A673 (cell line): ENCODE measurements around the gene NUDT16. TPM values are rescaled to one million over a fixed set of nuclear protein-coding genes. Genes with fewer than 3 reads are reported as not detected.

Source experiments
- BruUV-seq: library from RNA; stranded (reverse); fragments of 400-500 nt; replicated peaks from 2 replicates; lab custom pipeline; 2021; lab: Mats Ljungman, UMichigan
- CTCF ChIA-PET: fragments of 300-600 bp; sonication (Branson Sonifier 250); formaldehyde crosslinking; loops from one replicate; lab custom pipeline; 2022; ENCODE audit warnings: antibody characterized with exemption; lab: Charles Lee
- POLR2A ChIA-PET: fragments of 300-600 bp; sonication (Branson Sonifier 250); formaldehyde crosslinking; loops from one replicate; lab custom pipeline; 2022; ENCODE audit warnings: antibody characterized with exemption; ENCODE audit not compliant: low non-redundant PET; lab: Charles Lee
- DNase-seq: peaks from one replicate; pipeline ENCODE4 v3.0.0-alpha.2; 2015; ENCODE audit warnings: low spot score
- H3K27ac ChIP-seq: fragments of 200-600 bp; sonication (generic); 2 replicates; pipeline ENCODE4 v1.5.1; 2016; ENCODE audit warnings: mixed run types, low read depth, mild to moderate bottlenecking, mixed read lengths, antibody characterized with exemption, low read length; ENCODE audit not compliant: poor library complexity, severe bottlenecking
- H3K27me3 ChIP-seq: fragments of 200-600 bp; sonication (generic); replicated peaks from 2 replicates; pipeline ENCODE4 v1.6.1; 2017; ENCODE audit warnings: mixed run types, low read depth, mild to moderate bottlenecking, mixed read lengths, antibody characterized with exemption, low read length; ENCODE audit not compliant: insufficient read depth, poor library complexity
- H3K36me3 ChIP-seq: fragments of 200-600 bp; sonication (generic); 2 replicates; pipeline ENCODE4 v1.6.1; 2016; ENCODE audit warnings: mixed run types, mild to moderate bottlenecking, mixed read lengths, antibody characterized with exemption, low read length; ENCODE audit not compliant: insufficient read depth, poor library complexity, severe bottlenecking
- H3K4me1 ChIP-seq: fragments of 200-600 bp; sonication (generic); 2 replicates; pipeline ENCODE4 v1.6.1; 2017; ENCODE audit warnings: mixed run types, mild to moderate bottlenecking, mixed read lengths, antibody characterized with exemption, low read length; ENCODE audit not compliant: insufficient read depth, poor library complexity, severe bottlenecking
- H3K4me3 ChIP-seq: fragments of 200-600 bp; sonication (generic); 2 replicates; pipeline ENCODE4 v1.5.1; 2016; ENCODE audit warnings: low read depth, mixed run types, mild to moderate bottlenecking, mixed read lengths, low read length; ENCODE audit not compliant: poor library complexity, severe bottlenecking
- H3K9me3 ChIP-seq: fragments of 200-600 bp; sonication (generic); 2 replicates; pipeline ENCODE4 v1.6.1; 2016; ENCODE audit warnings: mixed run types, low read depth, mild to moderate bottlenecking, mixed read lengths, antibody characterized with exemption, low read length; ENCODE audit not compliant: poor library complexity, severe bottlenecking
- EZH2 ChIP-seq: fragments of 200-600 bp; sonication (generic); IDR thresholded peaks from 2 replicates; pipeline ENCODE4 v1.6.1; 2017; ENCODE audit warnings: borderline replicate concordance, low read depth, mild to moderate bottlenecking, mixed read lengths, antibody characterized with exemption, low read length; ENCODE audit not compliant: poor library complexity, severe bottlenecking
- intact Hi-C: fragments of 100-400 bp; cut with micrococcal nuclease; formaldehyde crosslinking; loops from one replicate; pipeline ENCODE4 v1.10.0; 2022; ENCODE audit not compliant: unreplicated experiment
- total RNA-seq: library from RNA; stranded (reverse); gene quantifications from 2 replicates; pipeline ENCODE4 v1.2.3, GENCODE V29; 2021
- TF ChIP-seq, protein P1 (sequence below): fragments of 300-800, 200-600 bp; sonication (generic); conservative IDR thresholded peaks from 2 replicates; pipeline ENCODE4 v1.5.1; 2017; ENCODE audit warnings: low read depth, mild to moderate bottlenecking, antibody characterized with exemption, low read length, moderate library complexity, mixed read lengths

The NUDT16 gene
- total RNA-seq, 1 experiment from 2014 or later: 0.24 TPM

DNA sequence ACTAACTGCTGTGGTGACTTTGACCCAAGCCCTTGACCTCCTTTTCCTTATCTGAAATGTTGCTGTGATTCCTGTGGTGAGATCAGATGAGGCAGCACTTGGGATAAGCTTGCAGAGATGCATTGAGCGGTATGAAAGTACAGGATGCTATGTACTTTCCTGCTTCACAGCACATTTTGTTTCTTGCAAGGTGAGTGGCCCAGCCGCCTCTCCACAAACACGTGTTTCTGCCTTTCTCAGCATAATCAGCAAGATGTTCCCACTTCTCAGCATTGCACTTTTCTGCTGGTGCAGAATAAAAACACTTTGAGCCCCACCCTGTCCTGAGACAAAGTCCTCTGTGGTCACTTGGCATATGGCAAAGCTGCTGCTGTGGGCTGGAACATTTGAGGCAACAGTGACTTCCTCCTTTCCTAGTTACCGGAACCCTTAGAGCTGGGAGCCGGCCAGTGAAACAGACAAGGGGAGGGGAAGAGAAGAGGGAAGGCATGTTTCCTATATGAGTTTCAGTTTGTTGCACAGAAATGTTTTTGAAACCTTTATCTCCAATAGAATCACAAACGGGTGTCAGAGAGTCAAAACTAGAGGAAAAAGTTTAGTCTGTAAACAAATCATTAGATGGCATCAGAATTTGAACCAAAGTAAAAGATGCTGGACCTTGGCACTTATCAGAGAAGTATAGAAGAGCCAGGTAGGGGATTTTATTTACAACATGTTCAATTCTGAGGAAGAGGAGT, 5.0 kb downstream of the NUDT16 start:
- intact Hi-C loops: no loop called here
- Histone ChIP-seq H3K27ac (no peak overlapping the region), H3K27me3 (peaks cover 9% of the 10 kb centered on the region), H3K36me3 (no peaks in the 10 kb centered on the region), H3K4me1 (no peaks in the 10 kb centered on the region), H3K4me3 (no peak overlapping the region), H3K9me3 (no peaks in the 10 kb centered on the region)
- no peak for DNase-seq
- TF ChIP-seq, protein P1, sequence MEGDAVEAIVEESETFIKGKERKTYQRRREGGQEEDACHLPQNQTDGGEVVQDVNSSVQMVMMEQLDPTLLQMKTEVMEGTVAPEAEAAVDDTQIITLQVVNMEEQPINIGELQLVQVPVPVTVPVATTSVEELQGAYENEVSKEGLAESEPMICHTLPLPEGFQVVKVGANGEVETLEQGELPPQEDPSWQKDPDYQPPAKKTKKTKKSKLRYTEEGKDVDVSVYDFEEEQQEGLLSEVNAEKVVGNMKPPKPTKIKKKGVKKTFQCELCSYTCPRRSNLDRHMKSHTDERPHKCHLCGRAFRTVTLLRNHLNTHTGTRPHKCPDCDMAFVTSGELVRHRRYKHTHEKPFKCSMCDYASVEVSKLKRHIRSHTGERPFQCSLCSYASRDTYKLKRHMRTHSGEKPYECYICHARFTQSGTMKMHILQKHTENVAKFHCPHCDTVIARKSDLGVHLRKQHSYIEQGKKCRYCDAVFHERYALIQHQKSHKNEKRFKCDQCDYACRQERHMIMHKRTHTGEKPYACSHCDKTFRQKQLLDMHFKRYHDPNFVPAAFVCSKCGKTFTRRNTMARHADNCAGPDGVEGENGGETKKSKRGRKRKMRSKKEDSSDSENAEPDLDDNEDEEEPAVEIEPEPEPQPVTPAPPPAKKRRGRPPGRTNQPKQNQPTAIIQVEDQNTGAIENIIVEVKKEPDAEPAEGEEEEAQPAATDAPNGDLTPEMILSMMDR: no peak
- TF ChIP-seq EZH2: no peak
- BruUV-seq: no TSS peak
- POLR2A ChIA-PET: no interaction called here
- CTCF ChIA-PET: no interaction called here

DNA sequence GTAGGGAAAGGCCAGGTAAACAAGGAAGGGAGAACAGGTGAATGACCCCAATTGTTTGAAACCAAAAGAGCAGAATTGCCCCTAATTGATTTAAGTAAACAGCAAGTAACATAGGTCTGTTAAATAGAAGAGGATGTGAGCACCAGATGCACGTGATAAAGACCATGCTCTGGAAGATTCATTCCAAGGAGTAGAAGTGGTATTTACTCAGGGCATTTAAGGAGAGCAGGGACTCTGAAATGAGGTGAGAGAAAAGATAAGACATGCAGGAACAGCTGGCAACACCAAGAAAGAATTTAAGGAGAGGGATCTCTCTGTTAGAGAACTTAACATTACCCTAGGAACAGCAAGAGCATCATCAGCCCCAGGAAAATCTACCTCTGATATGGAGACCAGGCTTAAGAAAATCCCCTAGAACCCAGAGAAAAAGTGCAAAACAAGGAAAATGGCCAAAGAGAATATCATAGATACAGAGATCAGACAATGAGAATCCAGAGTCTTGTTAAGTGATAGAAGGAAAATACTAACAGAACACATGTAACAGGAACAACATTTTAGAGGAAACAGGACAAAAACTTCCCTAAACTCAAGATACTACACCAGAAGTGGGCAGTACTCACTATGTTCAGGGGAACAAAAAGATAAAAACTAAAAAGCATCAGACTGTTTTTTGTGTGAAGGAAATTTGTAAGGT, 6.4 kb downstream of the NUDT16 start:
- POLR2A ChIA-PET: no interaction called here
- no TSS peak for BruUV-seq
- CTCF ChIA-PET: no interaction called here
- no peaks in the 10 kb centered on the region for H3K27me3 ChIP-seq
- intact Hi-C loops: no loop called here
- H3K9me3 ChIP-seq: no peaks in the 10 kb centered on the region
- H3K36me3 ChIP-seq: no peaks in the 10 kb centered on the region
- DNase-seq: no peak
- H3K4me1 ChIP-seq: no peaks in the 10 kb centered on the region
- H3K4me3 ChIP-seq: no peak overlapping the region
- H3K27ac ChIP-seq: no peak overlapping the region
- TF ChIP-seq EZH2: no peak
- TF ChIP-seq, protein P1: no peak

DNA sequence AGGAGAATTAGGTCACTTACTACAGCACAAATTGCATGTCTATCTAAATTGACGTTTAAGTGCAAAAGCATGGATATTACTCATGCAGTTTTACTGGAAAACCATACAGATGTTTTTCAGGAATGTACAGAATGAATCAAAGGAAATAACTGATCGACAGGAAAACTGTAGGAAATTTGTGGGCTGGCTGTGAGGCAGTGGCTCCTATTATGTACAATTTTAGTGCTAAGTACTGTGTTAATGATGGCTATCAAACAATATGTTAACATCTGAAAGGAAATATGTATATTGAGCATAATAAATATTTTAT, 6.9 kb downstream of the NUDT16 start:
- no peaks in the 10 kb centered on the region for H3K36me3 ChIP-seq
- no TSS peak for BruUV-seq
- intact Hi-C loops: no loop called here
- no peaks in the 10 kb centered on the region for H3K9me3 ChIP-seq
- DNase-seq: no peak
- POLR2A ChIA-PET: no interaction called here
- H3K4me1 ChIP-seq: no peaks in the 10 kb centered on the region
- CTCF ChIA-PET: no interaction called here
- no peaks in the 10 kb centered on the region for H3K27me3 ChIP-seq
- no peak overlapping the region for H3K27ac ChIP-seq
- TF ChIP-seq, protein P1: no peak
- no peak for TF ChIP-seq EZH2
- H3K4me3 ChIP-seq: no peak overlapping the region
